Retina (tissue), 1 donor: Measurements from ENCODE around the gene RFT1.

Experiments
- DNase-seq: peaks from one replicate; pipeline ENCODE4 v3.0.0-alpha.2; 2016

RFT1 gene

GRCh38 chr3:53130179-53131061 is at the start of gene RFT1:
Gene RFT1 (minus strand): TSS chr3:53130435. CDS start chr3:53130400, 35 bp downstream.
- peak; percentile 97 for DNase-seq

GRCh38 chr3:53179580-53179979 is 49.3 kb upstream of the RFT1 start:
- DNase-seq = no peak

- no peak for DNase-seq
Measured at GRCh38 chr3:53178246-53178645, 48.0 kb upstream of the RFT1 start.

- no peak for DNase-seq
Measured at GRCh38 chr3:53175613-53176540, 45.6 kb upstream of the RFT1 start.

- DNase-seq = no peak
Measured at GRCh38 chr3:53174346-53175250, 44.4 kb upstream of the RFT1 start.

GRCh38 chr3:53173107-53173506 is 42.9 kb upstream of the RFT1 start:
- DNase-seq = no peak

GRCh38 chr3:53171827-53172505 is 41.7 kb upstream of the RFT1 start:
- no peak for DNase-seq

- no peak for DNase-seq
Measured at GRCh38 chr3:53171064-53171418, 40.8 kb upstream of the RFT1 start.

GRCh38 chr3:53170325-53171063 is 40.3 kb upstream of the RFT1 start:
- DNase-seq = no peak

GRCh38 chr3:53169832-53170324 is 39.6 kb upstream of the RFT1 start:
- no peak for DNase-seq

- peak; percentile 40 for DNase-seq
Measured at GRCh38 chr3:53169045-53169831, 39.0 kb upstream of the RFT1 start.

- DNase-seq = peak; percentile 25
Measured at GRCh38 chr3:53168175-53168923, 38.1 kb upstream of the RFT1 start.

GRCh38 chr3:53167418-53168174 is 37.4 kb upstream of the RFT1 start:
- DNase-seq = no peak

GRCh38 chr3:53166781-53167291 is 36.6 kb upstream of the RFT1 start:
- no peak for DNase-seq

- DNase-seq = no peak
Measured at GRCh38 chr3:53166206-53166605, 36.0 kb upstream of the RFT1 start.

GRCh38 chr3:53164911-53165310 is 34.7 kb upstream of the RFT1 start:
- DNase-seq = no peak

- DNase-seq = peak; percentile 16
Measured at GRCh38 chr3:53163444-53164387, 33.5 kb upstream of the RFT1 start.
